Parathyroid adenoma (tissue), 2 donors: ENCODE results near the gene PPP1R14B.

ENCODE experiments used
- H2AFZ ChIP-seq: fragments of 300-600 bp; sonication (generic); one replicate; pipeline ENCODE4 v1.7.0; 2017; ENCODE audit warnings: antibody characterized with exemption, mild to moderate bottlenecking
- H3K27ac ChIP-seq: fragments of 300-600 bp; sonication (generic); one replicate; pipeline ENCODE4 v1.7.0; 2017
- H3K27me3 ChIP-seq: fragments of 300-600 bp; sonication (generic); one replicate; pipeline ENCODE4 v1.7.0; 2017; ENCODE audit warnings: low read length; ENCODE audit not compliant: control insufficient read depth, insufficient read depth
- H3K36me3 ChIP-seq: fragments of 300-600 bp; sonication (generic); one replicate; pipeline ENCODE4 v1.7.0; 2017; ENCODE audit warnings: low read length; ENCODE audit not compliant: control insufficient read depth, insufficient read depth
- H3K4me1 ChIP-seq: fragments of 300-600 bp; sonication (generic); one replicate; pipeline ENCODE4 v1.7.0; 2017; ENCODE audit warnings: control low read depth
- H3K4me2 ChIP-seq: fragments of 300-600 bp; sonication (generic); one replicate; pipeline ENCODE4 v1.7.0; 2017; ENCODE audit warnings: low read length
- H3K4me3 ChIP-seq: fragments of 300-600 bp; sonication (generic); one replicate; pipeline ENCODE4 v1.7.0; 2017; ENCODE audit warnings: low read depth, low read length
- H3K79me2 ChIP-seq: fragments of 300-600 bp; sonication (generic); one replicate; pipeline ENCODE4 v1.7.0; 2017; ENCODE audit warnings: control low read depth
- H3K9ac ChIP-seq: fragments of 300-600 bp; sonication (generic); one replicate; pipeline ENCODE4 v1.7.0; 2017; ENCODE audit warnings: mild to moderate bottlenecking
- H3K9me3 ChIP-seq: fragments of 300-600 bp; sonication (generic); one replicate; pipeline ENCODE4 v1.7.0; 2017; ENCODE audit warnings: low read length; ENCODE audit not compliant: control insufficient read depth
- CTCF ChIP-seq: fragments of 300-600 bp; sonication (generic); IDR thresholded peaks from one replicate; pipeline ENCODE4 v1.7.0; 2017; ENCODE audit warnings: antibody characterized with exemption, mild to moderate bottlenecking
- donor health status: primary hyperparathyroidism.

Gene PPP1R14B

GRCh38 chr11:64244107-64244506 lies 2.6 kb downstream of the PPP1R14B start:
- no peak overlapping the region for H3K27ac ChIP-seq
- H3K4me2 ChIP-seq = no peak overlapping the region
- TF ChIP-seq CTCF = no peak
- no peak overlapping the region for H3K9ac ChIP-seq
- H3K4me3 ChIP-seq = no peak overlapping the region
- peaks cover 12% of the 10 kb centered on the region for H3K4me1 ChIP-seq
- H3K27me3 ChIP-seq = no peaks in the 10 kb centered on the region
- H2AFZ ChIP-seq = no peak overlapping the region
- H3K9me3 ChIP-seq = no peaks in the 10 kb centered on the region
- H3K36me3 ChIP-seq = no peaks in the 10 kb centered on the region
- no peaks in the 10 kb centered on the region for H3K79me2 ChIP-seq

GRCh38 chr11:64243236-64243854 lies 3.4 kb downstream of the PPP1R14B start:
- H3K9ac ChIP-seq = no peak overlapping the region
- no peaks in the 10 kb centered on the region for H3K79me2 ChIP-seq
- H3K4me1 ChIP-seq = peaks cover 12% of the 10 kb centered on the region
- no peaks in the 10 kb centered on the region for H3K9me3 ChIP-seq
- H3K4me3 ChIP-seq = no peak overlapping the region
- no peak for TF ChIP-seq CTCF
- no peak overlapping the region for H3K4me2 ChIP-seq
- H3K36me3 ChIP-seq = no peaks in the 10 kb centered on the region
- H2AFZ ChIP-seq = no peak overlapping the region
- H3K27me3 ChIP-seq = no peaks in the 10 kb centered on the region
- H3K27ac ChIP-seq = no peak overlapping the region

GRCh38 chr11:64241491-64242374 lies 5.0 kb downstream of the PPP1R14B start:
- no peaks in the 10 kb centered on the region for H3K79me2 ChIP-seq
- H3K36me3 ChIP-seq = no peaks in the 10 kb centered on the region
- no peaks in the 10 kb centered on the region for H3K27me3 ChIP-seq
- peak overlapping the region; percentile 79 for H3K4me3 ChIP-seq
- H3K4me2 ChIP-seq = peak overlapping the region; percentile 81
- peak overlapping the region; percentile 78 for H2AFZ ChIP-seq
- H3K9ac ChIP-seq = peak overlapping the region; percentile 53
- peaks cover 12% of the 10 kb centered on the region for H3K4me1 ChIP-seq
- peak overlapping the region; percentile 99 for H3K27ac ChIP-seq
- TF ChIP-seq CTCF = no peak
- no peaks in the 10 kb centered on the region for H3K9me3 ChIP-seq

- peak overlapping the region; percentile 78 for H2AFZ ChIP-seq
- H3K9ac ChIP-seq = no peak overlapping the region
- no peaks in the 10 kb centered on the region for H3K27me3 ChIP-seq
- H3K4me2 ChIP-seq = peak overlapping the region; percentile 97
- no peaks in the 10 kb centered on the region for H3K9me3 ChIP-seq
- H3K4me1 ChIP-seq = peaks cover 12% of the 10 kb centered on the region
- no peaks in the 10 kb centered on the region for H3K79me2 ChIP-seq
- peak overlapping the region; percentile 79 for H3K4me3 ChIP-seq
- TF ChIP-seq CTCF = no peak
- H3K27ac ChIP-seq = peak overlapping the region; percentile 99
- no peaks in the 10 kb centered on the region for H3K36me3 ChIP-seq
Observed at GRCh38 chr11:64241241-64241490, 5.6 kb downstream of the PPP1R14B start.
